ENCODE measurements around the gene EPHA7. TPM values are rescaled to one million over a fixed set of nuclear protein-coding genes. Genes with fewer than 3 reads are reported as not detected.
A peak's percentile ranks its signal among the peaks of the same experiment; 100 is the strongest.

EPHA7 gene
- total RNA-seq (2021; ENCODE audit: unreplicated experiment) (not detected), Bru-seq, nascent RNA (percentile 2 among the genes with signal in this experiment), BruChase-seq, experiment 1, labeled RNA remaining after a 6-hour chase (percentile 0 among the genes with signal in this experiment), BruChase-seq, experiment 2, labeled RNA remaining after a 2-hour chase (percentile 0 among the genes with signal in this experiment)
- not detected in 2 replicates for polyA plus RNA-seq (2012)
- long read RNA-seq = 0 reads

GRCh38 chr6:93419304-93420162 lies at the start of gene EPHA7:
Gene EPHA7 (minus strand): TSS chr6:93419559. CDS start chr6:93419341, 218 bp downstream.
- Histone ChIP-seq H3K9me3 (ENCODE audit: control insufficient read depth in 1 of 2, insufficient read depth in 1 of 2, low read depth in 1 of 2, low read length in 2 of 2) (peaks cover 0 to 9% of the 10 kb centered on the region in 2 experiments; a peak in 2 of 4 replicates), H4K20me1 (ENCODE audit: insufficient read depth) (no peaks in the 10 kb centered on the region), H3K9me2 (ENCODE audit: insufficient read depth) (no peaks in the 10 kb centered on the region), H2AFZ (ENCODE audit: low read depth, low read length, poor library complexity, severe bottlenecking) (no peak within 1 kb of the TSS), H3K36me3 (ENCODE audit: control insufficient read depth in 1 of 2, insufficient read depth in 2 of 2, low read length in 2 of 2) (no peaks in the 10 kb centered on the region), H3K4me3 (replicated peaks in 1 of 2; ENCODE audit: low read depth in 1 of 2, low read length in 2 of 2) (no peak within 1 kb of the TSS), H3K4me1 (ENCODE audit: control insufficient read depth in 1 of 2, insufficient read depth in 2 of 2, low read length in 2 of 2) (no peaks in the 10 kb centered on the region), H3K27ac (ENCODE audit: low read depth, low read length) (no peak within 1 kb of the TSS), H3K27me3 (ENCODE audit: insufficient read depth, low read length) (no peaks in the 10 kb centered on the region), H3K9ac (ENCODE audit: low read length) (no peak within 1 kb of the TSS), H3K79me2 (ENCODE audit: insufficient read depth, low read length) (no peaks in the 10 kb centered on the region), H3K4me2 (ENCODE audit: low read length) (no peak within 1 kb of the TSS)
- intact Hi-C loops (cut with micrococcal nuclease) = no loop called here
- ChIA-PET POLR2A (no interaction called here), RAD21 (ENCODE audit: low non-redundant PET in 1 of 2, low total read pairs in 2 of 2, uncharacterized antibody in 2 of 2, unreplicated experiment in 2 of 2) (no interaction called here), CTCF (no interaction called here)
- ATAC-seq (no peak), DNase-seq (ENCODE audit: low read depth, low spot score) (no peak)
- BruUV-seq (replicated peaks) = no TSS peak
- TF ChIP-seq SP1 (IDR thresholded peaks at IDR 0.05; ENCODE audit: low read depth) (no peak), ZFX (IDR thresholded peaks at IDR 0.05) (no peak), FOSL1 (IDR thresholded peaks at IDR 0.05; ENCODE audit: low read depth) (no peak), POLR2A (IDR thresholded peaks at IDR 0.05; ENCODE audit: borderline replicate concordance, extremely low read depth, insufficient read depth, insufficient read length) (no peak), ZBTB33 (IDR thresholded peaks at IDR 0.05; ENCODE audit: extremely low read depth, insufficient replicate concordance, low read length) (no peak), JUND (IDR thresholded peaks at IDR 0.05) (no peak), YY1 (IDR thresholded peaks at IDR 0.05; ENCODE audit: extremely low read depth, insufficient replicate concordance, low read depth, low read length) (no peak), EZH2 (IDR thresholded peaks at IDR 0.05) (no peak), EZH2phosphoT487 (IDR thresholded peaks at IDR 0.05; ENCODE audit: borderline replicate concordance) (no peak), ATF3 (IDR thresholded peaks at IDR 0.05) (no peak), ELF1 (IDR thresholded peaks at IDR 0.05; ENCODE audit: borderline replicate concordance, low read depth) (no peak), POLR2AphosphoS5 (IDR thresholded peaks at IDR 0.05; ENCODE audit: low read depth, low read length) (no peak), RAD21 (IDR thresholded peaks at IDR 0.05; ENCODE audit: low read depth) (no peak), TCF7L2 (IDR thresholded peaks at IDR 0.05; ENCODE audit: borderline replicate concordance, extremely low read depth, insufficient read depth, insufficient read length) (no peak), CEBPB (IDR thresholded peaks at IDR 0.05; ENCODE audit: low read depth) (no peak)
- TF ChIP-seq, protein P1, sequence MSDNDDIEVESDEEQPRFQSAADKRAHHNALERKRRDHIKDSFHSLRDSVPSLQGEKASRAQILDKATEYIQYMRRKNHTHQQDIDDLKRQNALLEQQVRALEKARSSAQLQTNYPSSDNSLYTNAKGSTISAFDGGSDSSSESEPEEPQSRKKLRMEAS (IDR thresholded peaks at IDR 0.05) = no peak
- TF ChIP-seq, protein P2, sequence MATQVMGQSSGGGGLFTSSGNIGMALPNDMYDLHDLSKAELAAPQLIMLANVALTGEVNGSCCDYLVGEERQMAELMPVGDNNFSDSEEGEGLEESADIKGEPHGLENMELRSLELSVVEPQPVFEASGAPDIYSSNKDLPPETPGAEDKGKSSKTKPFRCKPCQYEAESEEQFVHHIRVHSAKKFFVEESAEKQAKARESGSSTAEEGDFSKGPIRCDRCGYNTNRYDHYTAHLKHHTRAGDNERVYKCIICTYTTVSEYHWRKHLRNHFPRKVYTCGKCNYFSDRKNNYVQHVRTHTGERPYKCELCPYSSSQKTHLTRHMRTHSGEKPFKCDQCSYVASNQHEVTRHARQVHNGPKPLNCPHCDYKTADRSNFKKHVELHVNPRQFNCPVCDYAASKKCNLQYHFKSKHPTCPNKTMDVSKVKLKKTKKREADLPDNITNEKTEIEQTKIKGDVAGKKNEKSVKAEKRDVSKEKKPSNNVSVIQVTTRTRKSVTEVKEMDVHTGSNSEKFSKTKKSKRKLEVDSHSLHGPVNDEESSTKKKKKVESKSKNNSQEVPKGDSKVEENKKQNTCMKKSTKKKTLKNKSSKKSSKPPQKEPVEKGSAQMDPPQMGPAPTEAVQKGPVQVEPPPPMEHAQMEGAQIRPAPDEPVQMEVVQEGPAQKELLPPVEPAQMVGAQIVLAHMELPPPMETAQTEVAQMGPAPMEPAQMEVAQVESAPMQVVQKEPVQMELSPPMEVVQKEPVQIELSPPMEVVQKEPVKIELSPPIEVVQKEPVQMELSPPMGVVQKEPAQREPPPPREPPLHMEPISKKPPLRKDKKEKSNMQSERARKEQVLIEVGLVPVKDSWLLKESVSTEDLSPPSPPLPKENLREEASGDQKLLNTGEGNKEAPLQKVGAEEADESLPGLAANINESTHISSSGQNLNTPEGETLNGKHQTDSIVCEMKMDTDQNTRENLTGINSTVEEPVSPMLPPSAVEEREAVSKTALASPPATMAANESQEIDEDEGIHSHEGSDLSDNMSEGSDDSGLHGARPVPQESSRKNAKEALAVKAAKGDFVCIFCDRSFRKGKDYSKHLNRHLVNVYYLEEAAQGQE (IDR thresholded peaks at IDR 0.05; ENCODE audit: low read depth) = no peak
- TF ChIP-seq, protein P3, sequence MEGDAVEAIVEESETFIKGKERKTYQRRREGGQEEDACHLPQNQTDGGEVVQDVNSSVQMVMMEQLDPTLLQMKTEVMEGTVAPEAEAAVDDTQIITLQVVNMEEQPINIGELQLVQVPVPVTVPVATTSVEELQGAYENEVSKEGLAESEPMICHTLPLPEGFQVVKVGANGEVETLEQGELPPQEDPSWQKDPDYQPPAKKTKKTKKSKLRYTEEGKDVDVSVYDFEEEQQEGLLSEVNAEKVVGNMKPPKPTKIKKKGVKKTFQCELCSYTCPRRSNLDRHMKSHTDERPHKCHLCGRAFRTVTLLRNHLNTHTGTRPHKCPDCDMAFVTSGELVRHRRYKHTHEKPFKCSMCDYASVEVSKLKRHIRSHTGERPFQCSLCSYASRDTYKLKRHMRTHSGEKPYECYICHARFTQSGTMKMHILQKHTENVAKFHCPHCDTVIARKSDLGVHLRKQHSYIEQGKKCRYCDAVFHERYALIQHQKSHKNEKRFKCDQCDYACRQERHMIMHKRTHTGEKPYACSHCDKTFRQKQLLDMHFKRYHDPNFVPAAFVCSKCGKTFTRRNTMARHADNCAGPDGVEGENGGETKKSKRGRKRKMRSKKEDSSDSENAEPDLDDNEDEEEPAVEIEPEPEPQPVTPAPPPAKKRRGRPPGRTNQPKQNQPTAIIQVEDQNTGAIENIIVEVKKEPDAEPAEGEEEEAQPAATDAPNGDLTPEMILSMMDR (IDR thresholded peaks at IDR 0.05 in 2 of 3, conservative IDR thresholded peaks at IDR 0.05 in 1 of 3; ENCODE audit: borderline replicate concordance in 1 of 3, insufficient read depth in 1 of 3, low read depth in 2 of 3, low read length in 2 of 3) = no peak
